ENCODE data around the gene GPC2.

Gene GPC2

DNA sequence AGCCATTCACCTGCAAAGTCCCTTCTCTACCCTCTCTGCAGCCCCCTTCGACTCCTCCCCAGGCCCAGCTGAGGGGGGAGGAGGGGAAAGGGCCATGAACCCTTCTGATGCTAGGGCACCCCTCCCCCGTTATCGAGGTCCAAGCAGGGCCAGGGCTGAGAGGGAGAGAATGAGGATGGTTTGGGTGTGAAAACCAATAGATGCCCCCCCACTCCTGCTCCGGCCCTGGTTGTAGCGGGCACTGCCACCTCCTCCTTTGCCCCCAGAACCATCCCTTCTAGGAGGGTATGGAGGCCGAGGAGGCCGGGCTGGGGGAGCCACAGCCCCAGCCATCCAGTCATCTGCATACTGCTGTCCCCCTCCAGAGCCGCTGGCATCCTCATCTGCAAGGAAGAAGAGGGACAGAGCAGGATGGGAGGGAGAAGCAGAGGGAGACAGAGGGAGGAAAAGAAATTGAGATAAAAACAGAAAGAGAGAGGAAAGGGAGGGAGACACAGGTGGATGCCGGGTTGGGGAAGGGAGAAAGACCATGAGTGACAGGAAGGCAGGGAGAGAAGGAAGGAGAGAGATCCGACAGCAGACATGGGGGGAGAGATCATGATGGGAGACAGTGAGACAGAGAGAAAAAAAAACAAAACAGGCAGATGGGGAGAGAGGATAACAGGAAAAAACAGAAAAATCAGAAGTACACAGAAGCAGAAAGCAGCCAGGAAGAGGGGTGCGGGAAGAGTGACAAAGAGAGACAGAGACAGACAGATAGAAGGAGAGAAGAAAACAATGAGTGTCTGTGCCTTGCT is 6.9 kb downstream of the GPC2 start:
- Histone ChIP-seq H3K9me3 (ENCODE audit: control insufficient read depth, insufficient read depth, low read length) (no peaks in the 10 kb centered on the region), H3K4me2 (ENCODE audit: low read length) (peak overlapping the region; percentile 68), H3K36me3 (ENCODE audit: control insufficient read depth, low read length) (peaks cover 32% of the 10 kb centered on the region), H3F3A (ENCODE audit: control insufficient read depth, insufficient read depth) (peaks cover 16% of the 10 kb centered on the region), H3K9me2 (replicated peaks; ENCODE audit: control insufficient read depth, low read length) (no peaks in the 10 kb centered on the region), H3K4me1 (ENCODE audit: control insufficient read depth, low read length) (peaks cover 70% of the 10 kb centered on the region), H3K4me3 (ENCODE audit: low read length) (peak overlapping the region; percentile 52), H3K79me2 (ENCODE audit: control insufficient read depth, low read length) (peaks cover 3% of the 10 kb centered on the region; the same call in 1 of the 2 replicates), H3K27me3 (ENCODE audit: control insufficient read depth, low read length) (peaks cover 16% of the 10 kb centered on the region), H3K27ac (ENCODE audit: low read depth, low read length) (no peak overlapping the region), H4K20me1 (ENCODE audit: control insufficient read depth, insufficient read depth, low read depth, low read length) (no peaks in the 10 kb centered on the region)
- TF ChIP-seq, protein P1, sequence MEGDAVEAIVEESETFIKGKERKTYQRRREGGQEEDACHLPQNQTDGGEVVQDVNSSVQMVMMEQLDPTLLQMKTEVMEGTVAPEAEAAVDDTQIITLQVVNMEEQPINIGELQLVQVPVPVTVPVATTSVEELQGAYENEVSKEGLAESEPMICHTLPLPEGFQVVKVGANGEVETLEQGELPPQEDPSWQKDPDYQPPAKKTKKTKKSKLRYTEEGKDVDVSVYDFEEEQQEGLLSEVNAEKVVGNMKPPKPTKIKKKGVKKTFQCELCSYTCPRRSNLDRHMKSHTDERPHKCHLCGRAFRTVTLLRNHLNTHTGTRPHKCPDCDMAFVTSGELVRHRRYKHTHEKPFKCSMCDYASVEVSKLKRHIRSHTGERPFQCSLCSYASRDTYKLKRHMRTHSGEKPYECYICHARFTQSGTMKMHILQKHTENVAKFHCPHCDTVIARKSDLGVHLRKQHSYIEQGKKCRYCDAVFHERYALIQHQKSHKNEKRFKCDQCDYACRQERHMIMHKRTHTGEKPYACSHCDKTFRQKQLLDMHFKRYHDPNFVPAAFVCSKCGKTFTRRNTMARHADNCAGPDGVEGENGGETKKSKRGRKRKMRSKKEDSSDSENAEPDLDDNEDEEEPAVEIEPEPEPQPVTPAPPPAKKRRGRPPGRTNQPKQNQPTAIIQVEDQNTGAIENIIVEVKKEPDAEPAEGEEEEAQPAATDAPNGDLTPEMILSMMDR (IDR thresholded peaks at IDR 0.05; ENCODE audit: low read depth, low read length, poor library complexity, severe bottlenecking), result no peak
- no peak for TF ChIP-seq EZH2phosphoT487 (IDR thresholded peaks at IDR 0.05; ENCODE audit: borderline replicate concordance, low read length)

DNA sequence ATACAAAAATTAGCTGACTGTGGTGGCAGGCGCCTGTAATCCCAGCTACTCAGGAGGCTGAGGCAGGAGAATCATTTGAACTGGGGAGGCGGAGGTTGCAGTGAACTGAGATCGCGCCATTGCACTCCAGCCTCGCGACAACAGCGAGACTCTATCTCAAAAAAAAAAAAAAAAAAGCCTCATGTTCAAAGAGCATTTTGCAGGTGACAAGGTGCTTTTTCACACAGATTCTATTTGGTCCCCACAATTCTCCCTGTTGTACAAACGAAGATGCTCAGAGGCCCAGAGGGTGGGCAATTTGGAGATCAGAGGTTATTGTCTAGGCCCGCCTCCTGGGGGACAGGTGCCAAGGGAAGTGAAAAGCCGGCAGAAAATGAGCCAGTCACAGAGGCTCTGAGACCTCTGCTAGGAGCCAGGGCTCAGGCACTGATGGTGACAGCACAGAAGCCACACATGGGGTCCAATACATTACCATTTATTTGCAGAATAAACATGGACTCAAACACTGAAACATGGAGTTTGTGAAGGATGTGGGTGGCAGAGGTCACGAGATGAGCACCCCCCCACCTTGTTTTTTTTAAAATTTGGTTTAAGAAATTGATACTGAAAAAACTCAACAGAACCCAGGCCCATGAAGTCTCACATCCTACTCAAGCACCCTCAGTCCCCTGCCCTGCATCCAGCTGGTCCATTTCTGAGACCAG is 7.9 kb downstream of the GPC2 start:
- H3K36me3 ChIP-seq (ENCODE audit: control insufficient read depth, low read length), result peaks cover 22% of the 10 kb centered on the region
- peaks cover 60% of the 10 kb centered on the region for H3K4me1 ChIP-seq (ENCODE audit: control insufficient read depth, low read length)
- peaks cover 16% of the 10 kb centered on the region for H3F3A ChIP-seq (ENCODE audit: control insufficient read depth, insufficient read depth)
- peak overlapping the region; percentile 80 for H3K4me2 ChIP-seq (ENCODE audit: low read length)
- peaks cover 16% of the 10 kb centered on the region for H3K27me3 ChIP-seq (ENCODE audit: control insufficient read depth, low read length)
- H3K4me3 ChIP-seq (ENCODE audit: low read length), result no peak overlapping the region; the same call in 1 of the 2 replicates
- no peak overlapping the region for H3K27ac ChIP-seq (ENCODE audit: low read depth, low read length)
- no peak for TF ChIP-seq EZH2phosphoT487 (IDR thresholded peaks at IDR 0.05; ENCODE audit: borderline replicate concordance, low read length)
- TF ChIP-seq, protein P1 (IDR thresholded peaks at IDR 0.05; ENCODE audit: low read depth, low read length, poor library complexity, severe bottlenecking), result no peak
- H3K9me2 ChIP-seq (replicated peaks; ENCODE audit: control insufficient read depth, low read length), result no peaks in the 10 kb centered on the region
- no peaks in the 10 kb centered on the region for H3K9me3 ChIP-seq (ENCODE audit: control insufficient read depth, insufficient read depth, low read length)
- no peaks in the 10 kb centered on the region for H3K79me2 ChIP-seq (ENCODE audit: control insufficient read depth, low read length)
- H4K20me1 ChIP-seq (ENCODE audit: control insufficient read depth, insufficient read depth, low read depth, low read length), result no peaks in the 10 kb centered on the region

DNA sequence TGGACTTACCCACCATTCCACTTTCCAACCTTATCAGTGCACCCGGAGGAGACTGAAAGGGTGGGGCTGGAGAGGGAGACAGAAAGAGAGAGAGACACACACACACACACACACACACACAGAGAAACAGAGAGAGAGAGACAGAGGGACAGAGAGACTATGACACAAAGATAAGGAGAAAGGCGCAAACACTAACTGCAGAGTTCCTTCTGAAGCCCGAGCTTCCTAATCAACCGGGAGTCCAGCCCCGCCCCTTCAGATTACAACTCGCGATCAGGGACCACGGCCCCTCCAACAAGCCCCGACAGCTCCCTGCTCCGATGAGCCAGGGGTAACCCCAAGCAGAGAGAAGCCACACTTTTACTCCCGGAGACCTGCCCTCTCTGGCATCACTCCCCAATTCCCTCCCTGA is 9.3 kb downstream of the GPC2 start:
- H3K9me2 ChIP-seq (replicated peaks; ENCODE audit: control insufficient read depth, low read length), result no peaks in the 10 kb centered on the region
- H3K4me2 ChIP-seq (ENCODE audit: low read length), result peak overlapping the region; percentile 80
- no peak overlapping the region for H3K27ac ChIP-seq (ENCODE audit: low read depth, low read length)
- peaks cover 11% of the 10 kb centered on the region; the same call in 1 of the 2 replicates for H3K36me3 ChIP-seq (ENCODE audit: control insufficient read depth, low read length)
- H3K4me3 ChIP-seq (ENCODE audit: low read length), result peak overlapping the region; percentile 65
- no peaks in the 10 kb centered on the region for H4K20me1 ChIP-seq (ENCODE audit: control insufficient read depth, insufficient read depth, low read depth, low read length)
- H3F3A ChIP-seq (ENCODE audit: control insufficient read depth, insufficient read depth), result peaks cover 16% of the 10 kb centered on the region
- peaks cover 16% of the 10 kb centered on the region for H3K27me3 ChIP-seq (ENCODE audit: control insufficient read depth, low read length)
- no peak for TF ChIP-seq EZH2phosphoT487 (IDR thresholded peaks at IDR 0.05; ENCODE audit: borderline replicate concordance, low read length)
- TF ChIP-seq, protein P1 (IDR thresholded peaks at IDR 0.05; ENCODE audit: low read depth, low read length, poor library complexity, severe bottlenecking), result no peak
- no peaks in the 10 kb centered on the region for H3K79me2 ChIP-seq (ENCODE audit: control insufficient read depth, low read length)
- H3K4me1 ChIP-seq (ENCODE audit: control insufficient read depth, low read length), result peaks cover 65% of the 10 kb centered on the region
- no peaks in the 10 kb centered on the region for H3K9me3 ChIP-seq (ENCODE audit: control insufficient read depth, insufficient read depth, low read length)

All from DOHH2 (cell line).